BJ (cell line): ENCODE data around the gene EZH2. TPM values are rescaled to one million over a fixed set of nuclear protein-coding genes. Genes with fewer than 3 reads are reported as not detected.

Experiments used
- CTCF ChIA-PET: fragments of 350-600 bp; formaldehyde crosslinking; extraction: SDS; loops from one replicate; lab custom pipeline; 2021; ENCODE audit warnings: antibody characterized with exemption, inconsistent platforms; lab: Yijun Ruan, JAX
- POLR2A ChIA-PET: fragments of 300-600 bp; sonication (Branson Sonifier 250); formaldehyde crosslinking; extraction: SDS; loops from one replicate; lab custom pipeline; 2021; ENCODE audit warnings: antibody characterized with exemption; lab: Charles Lee
- DNase-seq: peaks from one replicate; pipeline ENCODE4 v3.0.0-alpha.2; 2011; ENCODE audit warnings: low read depth
- H3K27me3 ChIP-seq: 2 replicates; pipeline ENCODE4 v1.6.0; 2011; ENCODE audit warnings: low read length; ENCODE audit not compliant: control insufficient read depth, insufficient read depth
- H3K36me3 ChIP-seq: 2 replicates; pipeline ENCODE4 v1.5.1; 2011; ENCODE audit warnings: low read length; ENCODE audit not compliant: control insufficient read depth, insufficient read depth
- H3K4me3 ChIP-seq: 2 replicates; pipeline ENCODE4 v1.5.1; 2011; ENCODE audit warnings: low read depth, mild to moderate bottlenecking, control low read depth, low read length
- polyA plus RNA-seq: library from polyadenylated mRNA; depleted of rRNA; stranded (reverse); fragments of >200 nt; gene quantifications from 2 replicates; pipeline ENCODE4 v1.2.3, GENCODE V29; 2011
- TF ChIP-seq, protein P1 (sequence below): IDR thresholded peaks from 2 replicates; pipeline ENCODE4 v1.5.1; 2011; ENCODE audit warnings: low read depth, mild to moderate bottlenecking, control low read depth, inconsistent platforms, low read length, moderate library complexity; ENCODE audit not compliant: insufficient read depth

EZH2 gene
- polyA plus RNA-seq, 1 experiment: 11.0 TPM

GRCh38 chr7:148882192-148882591, 1.9 kb downstream of the EZH2 start:
- TF ChIP-seq, protein P1, sequence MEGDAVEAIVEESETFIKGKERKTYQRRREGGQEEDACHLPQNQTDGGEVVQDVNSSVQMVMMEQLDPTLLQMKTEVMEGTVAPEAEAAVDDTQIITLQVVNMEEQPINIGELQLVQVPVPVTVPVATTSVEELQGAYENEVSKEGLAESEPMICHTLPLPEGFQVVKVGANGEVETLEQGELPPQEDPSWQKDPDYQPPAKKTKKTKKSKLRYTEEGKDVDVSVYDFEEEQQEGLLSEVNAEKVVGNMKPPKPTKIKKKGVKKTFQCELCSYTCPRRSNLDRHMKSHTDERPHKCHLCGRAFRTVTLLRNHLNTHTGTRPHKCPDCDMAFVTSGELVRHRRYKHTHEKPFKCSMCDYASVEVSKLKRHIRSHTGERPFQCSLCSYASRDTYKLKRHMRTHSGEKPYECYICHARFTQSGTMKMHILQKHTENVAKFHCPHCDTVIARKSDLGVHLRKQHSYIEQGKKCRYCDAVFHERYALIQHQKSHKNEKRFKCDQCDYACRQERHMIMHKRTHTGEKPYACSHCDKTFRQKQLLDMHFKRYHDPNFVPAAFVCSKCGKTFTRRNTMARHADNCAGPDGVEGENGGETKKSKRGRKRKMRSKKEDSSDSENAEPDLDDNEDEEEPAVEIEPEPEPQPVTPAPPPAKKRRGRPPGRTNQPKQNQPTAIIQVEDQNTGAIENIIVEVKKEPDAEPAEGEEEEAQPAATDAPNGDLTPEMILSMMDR: no peak
- Histone ChIP-seq H3K27me3 (no peaks in the 10 kb centered on the region), H3K4me3 (no peak overlapping the region), H3K36me3 (no peaks in the 10 kb centered on the region)
- ChIA-PET POLR2A (no interaction called here), CTCF (interaction anchor here (1.5 kb wide), 1 partner anchor 85 kb away, joined by 3 read pairs; no protein-coding TSS in a partner anchor)
- DNase-seq: no peak

GRCh38 chr7:148878317-148878716, 5.8 kb downstream of the EZH2 start:
- ChIA-PET CTCF (interaction anchor here (1.6 kb wide), 1 partner anchor 90 kb away, joined by 3 read pairs; no protein-coding TSS in a partner anchor), POLR2A (no interaction called here)
- no peak overlapping the region for H3K4me3 ChIP-seq
- TF ChIP-seq, protein P1: no peak
- no peak for DNase-seq
- no peaks in the 10 kb centered on the region for H3K36me3 ChIP-seq
- H3K27me3 ChIP-seq: no peaks in the 10 kb centered on the region

DNA sequence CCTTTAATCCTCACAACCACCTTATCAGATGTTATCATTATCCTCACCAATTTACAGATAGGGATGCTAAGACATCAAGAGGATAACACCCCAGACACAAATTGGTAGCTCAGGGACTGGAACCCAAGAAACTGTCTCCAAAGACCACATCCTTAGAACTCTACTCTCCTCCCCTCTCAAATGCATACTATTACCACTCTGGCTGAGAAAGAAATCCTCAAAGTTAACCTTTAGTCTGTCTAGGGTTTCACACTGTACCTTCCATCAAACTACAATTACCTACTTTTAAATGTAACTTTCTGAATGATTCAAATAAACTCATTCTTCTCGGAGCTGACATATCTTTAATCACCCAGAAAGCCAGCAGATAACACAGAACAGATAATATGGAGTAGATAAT, 6.6 kb downstream of the EZH2 start:
- Histone ChIP-seq H3K4me3 (no peak overlapping the region), H3K27me3 (no peaks in the 10 kb centered on the region), H3K36me3 (no peaks in the 10 kb centered on the region)
- CTCF ChIA-PET: no interaction called here
- TF ChIP-seq, protein P1: no peak
- POLR2A ChIA-PET: no interaction called here
- DNase-seq: no peak

GRCh38 chr7:148872188-148872587, 11.9 kb downstream of the EZH2 start:
- no peaks in the 10 kb centered on the region for H3K27me3 ChIP-seq
- ChIA-PET POLR2A (no interaction called here), CTCF (interaction anchor here (1.0 to 1.5 kb wide), 3 partner anchors 10 to 16 kb away, joined by 3 to 4 read pairs (median 3); no protein-coding TSS in a partner anchor)
- H3K36me3 ChIP-seq: no peaks in the 10 kb centered on the region
- TF ChIP-seq, protein P1: no peak
- no peak for DNase-seq
- no peak overlapping the region for H3K4me3 ChIP-seq

GRCh38 chr7:148871551-148871950, 12.5 kb downstream of the EZH2 start:
- Histone ChIP-seq H3K36me3 (no peaks in the 10 kb centered on the region), H3K27me3 (no peaks in the 10 kb centered on the region), H3K4me3 (no peak overlapping the region)
- TF ChIP-seq, protein P1: no peak
- DNase-seq: no peak
- CTCF ChIA-PET: interaction anchor here (1.0 to 1.1 kb wide), 2 partner anchors 13 to 16 kb away, joined by 3 to 4 read pairs; no protein-coding TSS in a partner anchor
- POLR2A ChIA-PET: no interaction called here
